ENCODE results near the gene ERN2.

ERN2 gene

GRCh38 chr16:23711785-23712184 is 1.2 kb downstream of the ERN2 start:
- in situ Hi-C loops (cut with HindIII; ENCODE audit: low sequenced_read_pairs), result no loop called here

GRCh38 chr16:23710504-23710903 is 2.5 kb downstream of the ERN2 start:
- no peak overlapping the region for H3K4me3 ChIP-seq (ENCODE audit: low read depth, low read length)
- DNase-seq (ENCODE audit: low read depth, low spot score), result no peak
- in situ Hi-C loops (cut with HindIII; ENCODE audit: low sequenced_read_pairs), result no loop called here
- TF ChIP-seq, protein P1, sequence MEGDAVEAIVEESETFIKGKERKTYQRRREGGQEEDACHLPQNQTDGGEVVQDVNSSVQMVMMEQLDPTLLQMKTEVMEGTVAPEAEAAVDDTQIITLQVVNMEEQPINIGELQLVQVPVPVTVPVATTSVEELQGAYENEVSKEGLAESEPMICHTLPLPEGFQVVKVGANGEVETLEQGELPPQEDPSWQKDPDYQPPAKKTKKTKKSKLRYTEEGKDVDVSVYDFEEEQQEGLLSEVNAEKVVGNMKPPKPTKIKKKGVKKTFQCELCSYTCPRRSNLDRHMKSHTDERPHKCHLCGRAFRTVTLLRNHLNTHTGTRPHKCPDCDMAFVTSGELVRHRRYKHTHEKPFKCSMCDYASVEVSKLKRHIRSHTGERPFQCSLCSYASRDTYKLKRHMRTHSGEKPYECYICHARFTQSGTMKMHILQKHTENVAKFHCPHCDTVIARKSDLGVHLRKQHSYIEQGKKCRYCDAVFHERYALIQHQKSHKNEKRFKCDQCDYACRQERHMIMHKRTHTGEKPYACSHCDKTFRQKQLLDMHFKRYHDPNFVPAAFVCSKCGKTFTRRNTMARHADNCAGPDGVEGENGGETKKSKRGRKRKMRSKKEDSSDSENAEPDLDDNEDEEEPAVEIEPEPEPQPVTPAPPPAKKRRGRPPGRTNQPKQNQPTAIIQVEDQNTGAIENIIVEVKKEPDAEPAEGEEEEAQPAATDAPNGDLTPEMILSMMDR (IDR thresholded peaks at IDR 0.05; ENCODE audit: low read depth, low read length), result no peak

More at GRCh38 chr16:23711785-23712184, 1.2 kb downstream of the ERN2 start:
- DNase-seq (ENCODE audit: low read depth, low spot score), result no peak
- TF ChIP-seq, protein P1 (IDR thresholded peaks at IDR 0.05; ENCODE audit: low read depth, low read length), result no peak
- H3K4me3 ChIP-seq (ENCODE audit: low read depth, low read length), result no peak overlapping the region

DNA sequence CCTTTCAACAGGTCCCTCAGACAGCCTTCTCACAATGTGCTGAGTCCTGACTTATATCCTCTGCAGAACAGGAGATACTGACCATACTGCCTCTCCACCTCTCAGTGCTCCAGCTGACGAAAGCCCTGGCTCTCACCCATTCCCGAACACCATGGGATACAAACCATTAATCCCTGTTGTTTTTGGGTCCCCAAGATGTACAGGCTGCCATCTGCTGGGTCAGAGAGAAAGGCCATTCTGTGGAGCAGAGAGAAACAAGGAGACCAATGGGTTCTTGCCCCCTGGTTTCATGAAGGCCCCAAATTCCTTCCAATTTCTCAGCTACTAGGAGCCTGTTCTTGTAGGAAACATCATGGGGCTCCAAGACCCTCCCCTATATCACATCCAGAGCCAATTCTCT is 3.0 kb downstream of the ERN2 start:
- H3K4me3 ChIP-seq (ENCODE audit: low read depth, low read length), result no peak overlapping the region
- TF ChIP-seq, protein P1 (IDR thresholded peaks at IDR 0.05; ENCODE audit: low read depth, low read length), result no peak
- in situ Hi-C loops (cut with HindIII; ENCODE audit: low sequenced_read_pairs), result no loop called here
- no peak for DNase-seq (ENCODE audit: low read depth, low spot score)

- TF ChIP-seq, protein P1 (IDR thresholded peaks at IDR 0.05; ENCODE audit: low read depth, low read length), result no peak
- DNase-seq (ENCODE audit: low read depth, low spot score), result no peak
- no peak overlapping the region for H3K4me3 ChIP-seq (ENCODE audit: low read depth, low read length)
- in situ Hi-C loops (cut with HindIII; ENCODE audit: low sequenced_read_pairs), result no loop called here
Observed at GRCh38 chr16:23709536-23709935, 3.5 kb downstream of the ERN2 start.

DNA sequence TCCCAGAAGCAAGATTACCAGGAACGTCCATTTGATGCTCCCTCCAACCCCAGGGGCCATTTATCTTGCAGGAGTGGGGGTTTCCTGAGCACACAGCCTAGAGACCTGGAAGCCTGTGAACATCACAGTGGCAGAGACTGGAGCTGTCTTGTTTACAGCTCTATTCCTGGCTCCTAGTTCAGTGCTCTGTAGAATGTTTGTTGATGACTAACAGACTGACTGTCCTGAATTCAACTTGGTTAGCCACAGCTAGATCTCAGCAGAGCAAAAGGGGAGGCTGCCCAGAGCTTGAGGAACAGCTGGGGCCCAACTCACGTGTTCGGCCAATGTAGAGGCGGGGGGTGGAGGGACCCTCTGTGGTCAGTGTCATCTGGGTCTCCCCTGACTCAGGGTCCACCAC is 6.6 kb downstream of the ERN2 start:
- TF ChIP-seq, protein P1 (IDR thresholded peaks at IDR 0.05; ENCODE audit: low read depth, low read length), result no peak
- H3K4me3 ChIP-seq (ENCODE audit: low read depth, low read length), result no peak overlapping the region
- in situ Hi-C loops (cut with HindIII; ENCODE audit: low sequenced_read_pairs), result no loop called here
- no peak for DNase-seq (ENCODE audit: low read depth, low spot score)

- in situ Hi-C loops (cut with HindIII; ENCODE audit: low sequenced_read_pairs), result no loop called here
- TF ChIP-seq, protein P1 (IDR thresholded peaks at IDR 0.05; ENCODE audit: low read depth, low read length), result no peak
- H3K4me3 ChIP-seq (ENCODE audit: low read depth, low read length), result no peak overlapping the region
- DNase-seq (ENCODE audit: low read depth, low spot score), result no peak
Observed at GRCh38 chr16:23705517-23705902, 7.5 kb downstream of the ERN2 start.
